HG02623 (cell line): ENCODE data around the gene RAD51B.
A peak's percentile ranks its signal among the peaks of the same experiment; 100 is the strongest.

Experiments
- ATAC-seq: cut with Tn5 transposase; IDR thresholded peaks from one replicate; pipeline ENCODE4 v1.9.1; 2021; ENCODE audit warnings: moderate library complexity; ENCODE audit not compliant: unreplicated experiment

The RAD51B gene

GRCh38 chr14:68468437-68469207 lies 649.0 kb downstream of the RAD51B start:
- ATAC-seq: no peak

GRCh38 chr14:68469208-68469713 lies 649.7 kb downstream of the RAD51B start:
- no peak for ATAC-seq

- ATAC-seq: no peak
Measured at GRCh38 chr14:68470361-68470760, 650.8 kb downstream of the RAD51B start.

GRCh38 chr14:68471029-68471963 lies 651.7 kb downstream of the RAD51B start:
- ATAC-seq: no peak

- no peak for ATAC-seq
Measured at GRCh38 chr14:68471964-68472508, 652.5 kb downstream of the RAD51B start.

- ATAC-seq: no peak
Measured at GRCh38 chr14:68473069-68473468, 653.5 kb downstream of the RAD51B start.

GRCh38 chr14:68473794-68474193 lies 654.2 kb downstream of the RAD51B start:
- ATAC-seq: no peak

GRCh38 chr14:68474741-68475140 lies 655.2 kb downstream of the RAD51B start:
- no peak for ATAC-seq

GRCh38 chr14:68475802-68476201 lies 656.2 kb downstream of the RAD51B start:
- ATAC-seq: no peak

GRCh38 chr14:68476212-68477109 lies 656.9 kb downstream of the RAD51B start:
- ATAC-seq: peak; percentile 86

- no peak for ATAC-seq
Measured at GRCh38 chr14:68477110-68477455, 657.5 kb downstream of the RAD51B start.

GRCh38 chr14:68477461-68478085 lies 658.0 kb downstream of the RAD51B start:
- ATAC-seq: no peak

GRCh38 chr14:68479247-68479646 lies 659.7 kb downstream of the RAD51B start:
- ATAC-seq: no peak

GRCh38 chr14:68482018-68482417 lies 662.4 kb downstream of the RAD51B start:
- no peak for ATAC-seq

- no peak for ATAC-seq
Measured at GRCh38 chr14:68482772-68483395, 663.3 kb downstream of the RAD51B start.

GRCh38 chr14:68486033-68486732 lies 666.6 kb downstream of the RAD51B start:
- ATAC-seq: no peak

GRCh38 chr14:68486809-68487208 lies 667.2 kb downstream of the RAD51B start:
- no peak for ATAC-seq

GRCh38 chr14:68487805-68488590 lies 668.4 kb downstream of the RAD51B start:
- no peak for ATAC-seq
